NCI-H2107 treated with DMSO at 0.1 percent for 48 hours (cell line): Measurements from ENCODE around the gene NR1I3.

Source experiments
- DNase-seq: peaks from one replicate; lab custom pipeline; 2025; ENCODE audit not compliant: unreplicated experiment; lab: John Stamatoyannopoulos, UW

NR1I3 gene

DNA sequence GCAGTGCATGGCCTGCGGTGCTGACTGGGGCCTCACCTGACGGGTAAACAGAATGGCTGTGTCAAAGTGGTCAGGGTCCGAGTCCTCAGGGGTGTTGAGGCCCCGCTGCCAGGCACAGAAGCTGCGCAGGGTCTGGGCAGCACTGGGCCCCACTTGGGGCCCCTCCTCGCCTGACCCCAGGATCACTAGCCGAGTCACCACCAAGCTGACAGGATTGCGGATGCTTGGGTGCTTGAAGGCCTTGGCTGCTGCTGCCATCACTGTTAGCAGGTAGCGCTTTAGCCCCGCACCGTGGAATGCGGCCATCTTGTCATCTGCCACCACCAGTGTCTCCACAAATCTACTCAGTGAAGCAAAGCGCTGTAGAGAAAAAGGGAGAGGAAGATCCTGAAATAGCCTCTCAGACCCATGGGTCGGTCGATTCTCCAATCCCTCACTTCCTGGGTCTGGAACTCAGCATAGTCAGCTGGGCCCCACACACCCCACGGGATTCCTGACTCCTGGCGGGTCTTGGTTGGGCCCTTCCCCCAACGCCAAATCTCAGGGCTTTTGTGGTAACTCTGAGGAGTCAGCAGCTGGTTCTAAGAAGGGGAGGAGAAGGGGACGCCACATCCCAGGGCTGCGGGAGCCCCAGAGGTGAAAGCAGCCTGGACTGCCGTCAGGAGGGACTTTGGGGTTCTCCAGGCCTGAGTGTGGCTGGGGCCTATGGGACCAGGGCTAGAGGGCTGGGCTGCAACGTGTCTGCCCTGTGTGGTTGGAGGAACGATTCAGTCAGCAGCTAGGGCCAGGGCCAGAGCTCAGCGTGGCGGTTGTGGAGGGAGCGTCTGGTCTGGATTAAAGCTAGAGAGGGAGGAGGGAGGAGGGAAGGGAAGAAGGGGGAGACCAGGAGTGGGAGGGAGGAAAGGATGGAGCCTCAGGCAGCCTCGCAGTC lies 41.2 kb downstream of the NR1I3 start:
- DNase-seq, result no peak

DNA sequence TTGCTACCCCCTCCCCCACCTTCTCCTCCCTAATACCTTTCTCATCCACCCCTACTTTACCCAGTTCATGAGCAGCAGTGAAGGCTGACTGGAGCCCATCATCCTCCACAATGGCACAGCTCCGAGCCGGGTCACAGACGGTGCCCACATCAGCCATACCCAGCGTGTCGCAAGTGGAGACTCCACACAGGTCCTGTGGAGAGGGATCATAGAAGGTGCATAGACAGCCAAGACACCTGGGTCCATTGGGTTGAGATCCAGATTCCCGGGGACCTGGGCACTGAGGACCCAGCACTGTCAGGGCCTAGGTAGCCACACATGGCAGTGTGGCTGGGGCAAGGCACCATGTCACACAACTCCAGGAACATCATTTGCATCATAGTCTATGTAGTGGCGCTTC lies 41.9 kb downstream of the NR1I3 start:
- DNase-seq, result no peak

DNA sequence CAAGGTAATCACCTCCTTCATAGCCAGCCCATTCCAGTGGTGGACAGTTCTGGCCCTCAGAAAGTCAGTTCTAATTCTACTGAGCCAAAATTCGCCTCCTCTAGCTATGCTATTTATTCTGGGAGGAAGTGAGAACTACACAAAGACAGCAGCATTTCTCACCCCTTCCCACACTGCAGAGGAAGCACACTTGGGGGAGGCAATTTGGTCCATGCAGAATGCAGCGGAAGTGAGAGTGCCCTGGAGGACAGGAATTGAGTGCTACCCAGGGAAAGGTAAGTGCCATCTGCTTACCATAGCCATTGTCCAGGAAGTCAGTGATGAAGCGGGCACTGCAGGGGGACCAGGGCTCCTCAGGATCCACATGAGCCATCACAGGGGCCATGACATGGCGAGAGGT lies 42.8 kb downstream of the NR1I3 start:
- DNase-seq, result no peak

DNA sequence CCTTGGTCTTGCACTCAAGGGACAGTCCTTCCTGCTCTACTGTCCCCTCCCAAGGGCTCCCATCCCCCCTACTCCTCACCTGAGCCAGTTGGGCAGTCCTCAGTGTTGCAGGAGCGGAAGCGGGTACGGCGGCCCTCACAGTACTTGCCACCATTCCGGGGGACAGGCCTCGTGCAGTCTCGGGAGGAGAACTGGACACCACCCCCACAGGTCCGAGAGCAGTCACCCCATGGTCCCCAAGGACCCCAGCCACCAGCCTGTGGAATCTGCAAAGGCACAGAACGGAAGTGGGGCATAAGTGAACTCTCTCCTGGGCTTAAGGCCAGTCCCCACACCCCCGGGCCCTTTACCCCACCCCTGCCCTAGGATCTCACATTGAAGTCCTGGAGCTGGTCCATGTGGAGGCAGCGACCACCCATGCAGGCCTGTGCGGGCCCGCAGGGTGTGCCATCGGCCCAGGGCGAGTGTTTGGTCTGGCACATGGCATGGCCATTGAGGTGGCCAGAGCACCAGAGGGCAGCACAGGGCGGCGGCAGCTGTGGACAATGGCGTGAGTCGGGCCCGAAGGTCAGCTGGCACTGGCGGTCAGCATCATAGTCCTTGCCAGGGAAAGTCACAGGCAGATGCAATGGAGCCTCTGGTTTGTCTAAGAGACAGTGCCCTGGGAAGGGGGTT lies 44.3 kb downstream of the NR1I3 start:
- DNase-seq, result no peak

DNA sequence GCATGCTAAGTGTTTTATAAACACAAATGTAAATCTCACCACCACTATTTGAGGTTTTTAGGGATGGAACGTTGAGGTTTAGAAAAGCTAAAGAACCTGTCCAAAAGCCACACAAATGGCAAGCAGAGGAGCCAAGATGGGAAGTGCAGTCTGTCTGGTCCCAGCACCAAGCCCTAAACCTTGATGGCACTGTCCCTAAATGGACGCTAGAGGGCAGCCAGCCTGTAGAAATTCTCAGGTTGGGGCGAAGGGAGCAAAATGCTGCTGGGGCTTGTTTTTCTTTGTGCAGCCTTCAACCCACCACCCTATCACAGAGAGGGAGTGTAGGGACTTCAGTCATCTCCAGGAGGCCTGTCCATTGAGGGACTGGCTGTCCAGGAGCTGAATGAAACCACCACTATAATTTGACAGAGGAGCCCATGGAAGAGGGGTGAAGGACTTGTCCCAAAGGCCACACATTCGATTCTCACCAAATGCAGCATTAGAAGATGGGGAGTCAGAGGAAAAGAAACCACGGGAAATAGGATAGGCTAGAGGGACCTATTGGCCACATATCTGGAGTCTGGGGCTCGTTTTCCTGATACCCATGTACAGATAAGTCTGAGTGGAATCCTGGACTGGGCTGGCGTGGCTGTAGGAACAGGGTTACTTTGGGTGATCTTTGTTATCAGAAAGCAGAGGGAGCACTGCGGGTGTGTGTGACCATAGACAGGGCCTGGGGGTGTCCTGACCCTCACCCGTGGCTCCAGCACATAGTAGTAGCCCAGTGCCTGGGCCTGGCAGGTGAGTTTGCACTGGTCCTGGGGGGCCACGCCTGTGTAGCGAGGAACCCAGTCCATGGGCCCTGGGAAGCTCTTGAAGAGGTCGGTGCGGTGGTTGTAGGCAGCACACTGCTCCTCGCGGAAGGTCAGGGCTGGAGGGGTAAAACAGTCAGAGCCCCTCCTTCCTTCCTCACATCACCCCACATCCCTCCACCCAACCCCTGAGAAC lies 45.2 kb downstream of the NR1I3 start:
- DNase-seq, result peak; percentile 77

DNA sequence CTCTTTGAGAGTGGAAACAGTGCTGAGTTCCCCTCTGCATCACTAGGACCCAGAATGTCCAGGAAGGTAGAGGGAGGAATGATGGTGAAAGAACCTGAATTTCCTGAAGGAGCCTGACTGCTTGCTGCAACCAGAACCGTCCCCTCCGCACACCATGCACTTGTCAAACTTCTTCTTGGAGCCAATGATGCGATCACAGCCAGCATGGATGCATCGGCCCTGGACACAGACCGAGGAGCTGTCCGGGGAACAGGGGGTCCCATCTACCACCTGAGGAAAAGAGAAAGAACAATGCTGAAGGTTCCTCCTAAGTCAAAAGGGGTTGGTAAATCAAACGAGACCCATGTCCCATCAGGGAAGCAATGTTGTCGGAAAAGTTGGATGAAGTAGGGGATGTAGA lies 46.0 kb downstream of the NR1I3 start:
- DNase-seq, result no peak

DNA sequence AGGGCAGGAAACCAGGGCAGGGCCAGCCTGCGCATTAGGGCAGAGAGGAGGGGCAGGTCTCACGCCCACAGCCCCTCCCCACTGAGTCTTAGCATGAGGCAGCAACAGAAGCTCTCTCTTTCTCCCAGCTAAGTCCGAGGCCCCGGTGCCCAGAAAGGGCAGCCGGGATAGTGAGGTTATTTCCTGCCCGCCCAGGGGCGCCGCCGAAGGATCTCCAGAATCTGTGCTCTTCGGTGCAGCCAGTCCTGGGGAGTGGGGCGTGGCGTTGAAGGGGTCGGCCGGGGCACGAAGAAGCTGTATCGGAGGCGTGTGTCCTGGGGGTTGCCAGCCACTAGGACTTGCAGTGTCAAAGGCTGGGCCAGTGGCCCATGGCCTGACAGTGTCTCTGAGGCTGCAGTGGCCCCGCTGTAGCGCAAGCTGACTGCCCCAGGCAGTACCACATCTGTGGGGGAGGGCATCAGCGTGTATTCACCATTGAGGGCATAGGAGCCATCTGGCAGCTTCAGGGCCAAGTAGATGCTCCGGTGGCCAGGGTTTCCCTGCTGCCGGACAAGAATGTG lies 47.0 kb downstream of the NR1I3 start:
- DNase-seq, result no peak

DNA sequence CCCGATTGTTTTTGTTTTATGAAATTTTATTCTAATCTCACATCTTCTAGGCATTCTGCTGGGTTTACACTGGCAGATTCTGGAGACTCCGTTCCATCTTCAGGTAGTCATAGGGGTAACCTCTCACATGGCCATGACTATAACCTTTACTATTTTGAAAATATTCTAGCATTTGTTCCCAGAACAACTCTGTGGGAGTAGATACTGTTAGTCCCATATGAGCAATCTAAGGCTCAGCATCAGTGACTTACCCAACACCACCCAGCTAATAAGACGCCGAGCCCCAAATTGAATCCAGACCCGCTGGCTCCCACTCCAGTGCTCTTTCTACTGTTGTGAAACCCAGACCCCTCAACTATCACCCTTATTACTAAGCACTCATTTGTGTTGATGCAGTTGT lies 49.0 kb downstream of the NR1I3 start:
- DNase-seq, result no peak

DNA sequence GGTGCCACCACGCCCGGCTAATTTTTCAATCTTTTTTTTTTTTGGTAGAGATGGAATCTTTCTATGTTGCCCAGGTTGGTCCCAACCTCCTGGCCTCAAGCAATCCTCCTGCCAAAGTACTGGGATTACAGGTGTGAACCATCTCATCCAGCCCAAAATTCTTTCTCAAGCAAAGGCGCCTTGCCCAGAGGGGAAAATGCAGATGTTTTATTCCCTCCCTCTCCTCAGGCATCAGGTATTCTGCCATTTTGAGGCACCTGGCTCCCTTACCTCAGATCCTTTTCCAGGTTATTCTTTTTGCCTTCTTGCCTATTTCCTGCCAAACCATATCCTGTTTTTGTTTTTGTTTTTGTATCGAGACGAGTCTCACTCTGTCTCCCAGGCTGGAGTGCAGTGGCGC lies 49.6 kb downstream of the NR1I3 start:
- no peak for DNase-seq

DNA sequence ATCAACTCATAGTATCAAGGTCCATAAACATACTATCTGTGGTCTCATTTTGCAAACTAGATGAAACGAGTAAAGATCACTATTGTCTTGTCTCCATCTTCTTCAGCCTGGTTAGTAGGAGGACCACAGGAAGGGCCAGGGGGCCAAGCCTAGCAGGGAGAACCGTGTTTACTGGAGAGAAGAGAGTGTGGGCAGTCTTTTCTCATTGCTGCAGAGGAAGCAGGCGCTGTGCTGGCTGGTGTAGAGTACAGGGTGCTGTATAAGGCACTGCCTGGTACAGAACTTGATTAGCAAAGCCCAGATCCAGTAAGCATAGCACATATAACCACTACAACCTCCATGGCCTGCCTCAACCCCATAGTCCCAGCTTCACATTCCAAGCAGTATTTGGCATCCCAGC lies 50.7 kb downstream of the NR1I3 start:
- no peak for DNase-seq

DNA sequence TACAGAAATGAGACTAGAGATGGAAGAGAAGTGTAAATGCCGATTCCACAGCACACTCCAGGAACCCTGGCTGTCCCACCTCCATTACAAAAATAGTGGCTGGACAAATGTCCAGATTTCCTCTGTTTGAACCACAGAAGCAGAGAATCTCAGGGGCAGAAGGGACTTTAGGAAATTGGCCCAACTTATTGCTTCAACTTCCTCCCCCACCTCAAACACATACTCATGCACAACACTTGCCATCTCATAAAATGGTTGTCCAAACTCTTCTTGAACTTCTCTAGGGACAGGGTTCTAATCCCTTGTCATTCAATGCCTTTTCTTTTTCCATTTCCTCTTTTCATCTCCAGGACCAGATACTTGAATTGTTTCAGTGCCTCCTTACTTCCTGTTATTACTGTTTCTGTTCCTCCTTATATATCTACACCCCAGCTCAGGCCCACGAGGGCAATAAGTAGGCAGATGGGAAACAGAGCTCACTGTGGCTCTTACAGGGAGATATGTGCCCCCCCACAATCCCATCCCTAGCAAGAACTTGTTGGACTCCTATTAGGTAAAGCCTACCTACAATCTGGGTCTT lies 52.2 kb downstream of the NR1I3 start:
- DNase-seq, result no peak

DNA sequence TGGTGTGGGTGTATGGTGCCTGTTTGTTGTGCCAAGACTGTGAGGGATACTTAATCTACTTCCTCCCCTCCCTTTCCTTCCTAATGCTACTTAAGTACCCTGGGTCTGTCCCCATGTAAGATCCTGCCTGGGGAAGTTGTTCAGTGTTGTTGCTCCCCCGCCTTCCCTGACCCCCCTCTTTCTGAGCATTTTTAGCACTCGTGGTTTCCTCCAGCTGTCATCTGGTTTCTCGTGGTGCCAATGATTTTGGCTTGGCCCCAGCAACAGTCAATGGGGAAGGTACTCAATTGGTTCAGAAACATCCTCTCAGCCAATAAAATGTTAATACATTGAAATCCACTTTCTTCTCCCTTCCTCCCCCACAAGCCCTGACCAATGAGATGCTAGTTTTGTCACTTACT lies 52.7 kb downstream of the NR1I3 start:
- DNase-seq, result peak; percentile 69

DNA sequence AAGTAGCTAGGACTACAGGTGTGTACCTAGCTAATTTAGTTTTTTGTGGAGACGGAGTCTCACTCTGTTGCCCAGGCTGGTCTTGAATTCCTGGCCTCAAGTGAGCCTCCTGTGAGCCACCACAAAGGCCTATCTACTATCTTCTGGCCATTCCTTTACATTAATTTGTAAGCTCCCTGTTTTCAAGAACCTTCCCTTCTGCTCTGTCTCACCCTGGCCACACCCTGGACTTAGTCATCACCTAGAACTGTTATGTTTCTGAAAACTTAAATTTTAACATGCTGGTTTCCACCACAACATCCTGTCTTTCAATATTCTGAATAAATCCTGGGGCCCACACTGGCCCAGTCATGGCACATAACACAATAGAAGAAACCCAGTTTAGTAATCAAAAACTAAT lies 55.8 kb downstream of the NR1I3 start:
- DNase-seq, result no peak

DNA sequence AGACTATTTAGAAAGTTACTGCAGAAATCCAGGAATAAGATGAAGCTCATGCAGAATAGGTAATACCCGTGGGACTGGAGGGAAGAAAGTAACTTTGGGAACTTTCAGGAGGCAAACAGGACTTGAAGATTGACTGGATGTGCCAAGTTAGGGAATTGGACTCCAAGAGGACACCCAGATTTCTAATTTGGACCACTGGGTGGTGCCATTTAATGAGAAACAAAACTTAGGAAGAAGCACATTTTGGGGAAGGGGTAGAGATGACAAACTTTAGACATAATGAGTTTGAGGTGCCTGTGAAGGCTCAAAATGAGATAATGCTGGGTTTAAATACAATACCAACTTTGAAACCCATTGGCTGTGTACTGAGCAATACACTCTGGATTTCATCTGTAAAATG lies 57.4 kb downstream of the NR1I3 start:
- no peak for DNase-seq

DNA sequence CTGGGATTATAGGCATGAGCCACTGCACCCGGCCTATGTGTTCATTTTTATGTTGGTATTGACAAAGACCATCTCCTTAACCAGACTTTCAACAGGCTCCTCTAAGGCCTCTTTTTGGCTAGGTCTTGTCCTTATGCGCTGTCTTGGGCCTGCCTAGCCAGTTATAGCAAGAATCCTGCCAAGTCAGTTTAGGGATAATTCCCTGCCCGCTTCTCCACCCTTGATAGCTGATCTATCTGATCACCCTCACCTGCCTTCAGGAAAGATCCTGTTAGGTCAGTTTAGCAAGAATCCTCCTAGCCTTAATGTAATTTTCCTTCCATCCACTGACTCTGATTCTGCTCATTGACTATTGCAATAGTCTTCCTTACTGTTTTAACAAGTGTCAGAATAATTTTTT lies 58.3 kb downstream of the NR1I3 start:
- no peak for DNase-seq
